AG04450 (cell line): ENCODE results near the gene CD34. TPM values are rescaled to one million over a fixed set of nuclear protein-coding genes. Genes with fewer than 3 reads are reported as not detected.

Source experiments
- CTCF ChIA-PET: fragments of 300-600, 350-600 bp; formaldehyde crosslinking; extraction: SDS; loops from one replicate; lab custom pipeline; 2022; ENCODE audit warnings: antibody characterized with exemption, inconsistent platforms; lab: Charles Lee
- POLR2A ChIA-PET: fragments of 350-600 bp; formaldehyde crosslinking; extraction: SDS; loops from one replicate; lab custom pipeline; 2021; ENCODE audit warnings: antibody characterized with exemption, inconsistent platforms; lab: Yijun Ruan, JAX
- DNase-seq: peaks from one replicate; pipeline ENCODE4 v3.0.0-alpha.2; 2011; ENCODE audit warnings: low read depth, low spot score
- H3K27ac ChIP-seq: one replicate; pipeline ENCODE4 v1.5.1; 2012; ENCODE audit warnings: low read depth, low read length, control low read depth
- H3K27me3 ChIP-seq: one replicate; pipeline ENCODE4 v1.6.0; 2012; ENCODE audit warnings: low read length; ENCODE audit not compliant: control insufficient read depth, insufficient read depth
- H3K4me3 ChIP-seq: 2 replicates; pipeline ENCODE4 v1.5.1; 2011; ENCODE audit warnings: mild to moderate bottlenecking, low read depth, low read length, control low read depth
- H3K9me3 ChIP-seq: 2 replicates; pipeline ENCODE4 v1.5.1; 2012; ENCODE audit warnings: low read length; ENCODE audit not compliant: control insufficient read depth, insufficient read depth
- polyA plus RNA-seq: library from polyadenylated mRNA; depleted of rRNA; stranded (reverse); fragments of >200 nt; gene quantifications from 2 replicates; pipeline ENCODE4 v1.2.3, GENCODE V29; 2011
- TF ChIP-seq, protein P1 (sequence below): IDR thresholded peaks from 2 replicates; pipeline ENCODE4 v1.5.1; 2011; ENCODE audit warnings: low read depth, low read length, control low read depth, inconsistent platforms

CD34 gene
- polyA plus RNA-seq, 1 experiment: 0.14 TPM

DNA sequence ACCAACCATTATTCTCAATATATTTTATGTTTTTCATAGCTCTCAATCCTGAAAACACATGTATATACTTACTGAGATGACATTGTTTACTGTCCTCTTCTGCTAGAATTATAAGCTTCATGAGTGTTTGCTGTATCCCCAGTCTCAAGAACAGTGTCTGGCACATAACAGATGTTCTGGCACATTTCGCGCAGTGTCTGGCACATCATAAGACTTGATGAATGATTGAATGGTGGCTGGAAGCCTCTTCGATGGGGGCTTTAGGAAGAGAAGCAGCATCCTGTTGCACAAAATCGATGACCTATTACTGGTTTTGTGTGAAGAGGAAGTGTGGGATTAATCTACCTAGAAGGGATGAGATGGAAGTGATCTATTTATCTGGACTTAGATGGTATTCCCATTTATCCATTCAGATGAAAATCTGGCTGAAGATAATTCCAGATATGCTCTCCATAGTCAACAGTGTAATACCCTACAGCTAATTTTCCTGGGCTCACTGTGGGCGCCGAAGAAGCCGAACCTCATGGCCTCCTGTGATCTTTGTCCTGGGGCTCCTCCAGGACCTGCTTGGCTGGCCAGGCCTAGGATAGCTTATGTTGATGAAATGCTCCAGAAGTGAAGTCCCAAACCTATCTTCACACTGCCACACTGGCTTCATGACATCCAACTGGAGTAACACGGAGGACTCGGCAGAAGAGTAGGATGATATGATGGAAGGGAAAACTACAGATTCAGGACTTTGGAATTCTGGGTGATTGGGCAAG is 26.5 kb downstream of the CD34 start:
- Histone ChIP-seq H3K9me3 (no peaks in the 10 kb centered on the region), H3K4me3 (no peak overlapping the region), H3K27me3 (peaks cover 3% of the 10 kb centered on the region), H3K27ac (no peak overlapping the region)
- no peak for DNase-seq
- POLR2A ChIA-PET: interaction anchor here (1.3 kb wide), 2 partner anchors 73 to 79 kb away, joined by 3 to 11 read pairs; no protein-coding TSS in a partner anchor
- CTCF ChIA-PET: interaction anchor here (0.6 to 9.7 kb wide), 57 partner anchors 13 to 370 kb away, joined by 3 to 374 read pairs (median 6); partner anchors contain the start of genes CD34 and PLXNA2
- TF ChIP-seq, protein P1, sequence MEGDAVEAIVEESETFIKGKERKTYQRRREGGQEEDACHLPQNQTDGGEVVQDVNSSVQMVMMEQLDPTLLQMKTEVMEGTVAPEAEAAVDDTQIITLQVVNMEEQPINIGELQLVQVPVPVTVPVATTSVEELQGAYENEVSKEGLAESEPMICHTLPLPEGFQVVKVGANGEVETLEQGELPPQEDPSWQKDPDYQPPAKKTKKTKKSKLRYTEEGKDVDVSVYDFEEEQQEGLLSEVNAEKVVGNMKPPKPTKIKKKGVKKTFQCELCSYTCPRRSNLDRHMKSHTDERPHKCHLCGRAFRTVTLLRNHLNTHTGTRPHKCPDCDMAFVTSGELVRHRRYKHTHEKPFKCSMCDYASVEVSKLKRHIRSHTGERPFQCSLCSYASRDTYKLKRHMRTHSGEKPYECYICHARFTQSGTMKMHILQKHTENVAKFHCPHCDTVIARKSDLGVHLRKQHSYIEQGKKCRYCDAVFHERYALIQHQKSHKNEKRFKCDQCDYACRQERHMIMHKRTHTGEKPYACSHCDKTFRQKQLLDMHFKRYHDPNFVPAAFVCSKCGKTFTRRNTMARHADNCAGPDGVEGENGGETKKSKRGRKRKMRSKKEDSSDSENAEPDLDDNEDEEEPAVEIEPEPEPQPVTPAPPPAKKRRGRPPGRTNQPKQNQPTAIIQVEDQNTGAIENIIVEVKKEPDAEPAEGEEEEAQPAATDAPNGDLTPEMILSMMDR: no peak

DNA sequence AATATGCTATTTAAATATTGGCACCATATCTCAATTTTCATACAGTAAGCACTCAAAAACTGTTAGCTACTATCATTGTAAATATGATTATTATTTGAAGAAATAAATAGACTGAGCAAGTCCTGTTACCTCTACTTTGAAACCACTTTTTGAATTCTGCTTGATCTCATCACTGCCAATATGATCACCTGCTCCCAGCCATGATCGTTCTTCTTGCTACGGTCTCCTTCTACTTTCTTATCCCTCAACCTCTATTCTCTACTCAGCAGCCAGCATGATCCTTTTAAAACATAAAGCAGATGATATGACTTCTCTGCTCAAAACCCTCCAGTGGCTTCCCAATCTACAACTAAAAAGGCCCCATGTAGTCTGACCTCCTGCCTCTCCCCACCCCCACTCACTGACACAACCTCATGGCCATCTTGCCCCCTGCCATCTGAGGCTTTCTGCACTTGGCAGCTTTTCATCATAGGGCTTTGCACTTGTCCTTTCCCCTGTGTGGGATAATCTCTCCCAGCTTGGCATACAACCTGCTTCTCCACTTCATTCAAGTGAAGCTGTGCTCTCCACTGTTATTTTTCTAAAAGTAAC is 27.2 kb downstream of the CD34 start:
- ChIA-PET CTCF (interaction anchor here (0.6 to 9.7 kb wide), 28 partner anchors 12 to 361 kb away, joined by 3 to 374 read pairs (median 13); partner anchors contain the start of gene PLXNA2), POLR2A (no interaction called here)
- no peak overlapping the region for H3K4me3 ChIP-seq
- TF ChIP-seq, protein P1: no peak
- H3K27me3 ChIP-seq: peaks cover 8% of the 10 kb centered on the region
- no peaks in the 10 kb centered on the region for H3K9me3 ChIP-seq
- DNase-seq: no peak
- H3K27ac ChIP-seq: no peak overlapping the region

DNA sequence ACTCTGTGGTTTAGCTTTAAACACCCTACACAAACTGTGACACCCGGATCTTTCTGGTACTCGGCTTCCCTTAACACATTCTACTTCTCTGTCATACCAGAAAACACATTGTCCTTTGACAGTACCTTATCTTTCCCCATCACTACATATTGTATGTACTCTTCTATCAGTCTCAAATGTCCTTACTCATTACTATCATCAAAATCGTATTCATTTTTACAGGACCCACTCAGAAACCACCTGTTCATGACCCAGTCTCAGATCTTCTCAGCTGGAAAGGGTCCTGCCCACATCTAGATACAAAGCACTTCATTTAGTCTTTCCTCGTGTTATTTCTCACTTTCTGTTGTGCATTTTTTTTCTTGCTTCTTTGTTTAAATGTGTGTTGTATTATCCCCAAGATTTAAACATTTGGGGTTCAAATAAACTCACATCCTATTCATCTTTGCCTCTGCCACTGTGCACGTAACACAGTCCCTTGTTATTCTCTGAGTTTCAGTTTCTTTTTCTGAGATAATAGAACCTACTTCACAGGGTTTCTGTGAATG is 27.7 kb downstream of the CD34 start:
- CTCF ChIA-PET: interaction anchor here (0.6 to 9.7 kb wide), 10 partner anchors 11 to 362 kb away, joined by 3 to 374 read pairs (median 28); partner anchors contain the start of gene PLXNA2
- POLR2A ChIA-PET: no interaction called here
- TF ChIP-seq, protein P1: no peak

DNA sequence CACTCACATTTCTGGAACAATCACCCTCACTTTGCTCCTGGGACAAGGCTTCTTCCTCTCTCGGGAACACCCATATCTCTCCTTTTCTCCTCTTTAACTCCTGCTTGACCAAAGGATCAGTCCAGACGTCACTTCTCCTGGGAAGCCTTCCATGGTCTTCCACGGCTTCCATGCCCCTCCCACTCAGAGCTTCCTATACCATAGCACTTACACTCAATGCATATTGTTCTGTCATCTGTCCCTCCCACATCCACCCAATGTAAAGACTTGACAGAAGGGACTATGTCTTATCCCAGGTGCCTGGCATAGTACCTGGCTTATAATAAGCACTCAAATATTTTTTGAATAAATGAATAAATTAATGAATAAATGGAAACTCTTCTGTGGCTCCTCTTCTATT is 28.2 kb downstream of the CD34 start:
- no peak overlapping the region for H3K27ac ChIP-seq
- H3K27me3 ChIP-seq: peaks cover 8% of the 10 kb centered on the region
- DNase-seq: no peak
- no peak overlapping the region for H3K4me3 ChIP-seq
- no peaks in the 10 kb centered on the region for H3K9me3 ChIP-seq
- CTCF ChIA-PET: interaction anchor here (0.6 to 9.7 kb wide), 6 partner anchors 11 to 362 kb away, joined by 3 to 374 read pairs (median 56); partner anchors contain the start of gene PLXNA2
- POLR2A ChIA-PET: no interaction called here
- TF ChIP-seq, protein P1: no peak

More for the DNA sequence above, 27.7 kb downstream of the CD34 start:
- Histone ChIP-seq H3K27ac (no peak overlapping the region), H3K4me3 (no peak overlapping the region), H3K27me3 (peaks cover 8% of the 10 kb centered on the region), H3K9me3 (no peaks in the 10 kb centered on the region)
- no peak for DNase-seq
